Measurements from ENCODE around the gene UBAC2.

The UBAC2 gene

DNA sequence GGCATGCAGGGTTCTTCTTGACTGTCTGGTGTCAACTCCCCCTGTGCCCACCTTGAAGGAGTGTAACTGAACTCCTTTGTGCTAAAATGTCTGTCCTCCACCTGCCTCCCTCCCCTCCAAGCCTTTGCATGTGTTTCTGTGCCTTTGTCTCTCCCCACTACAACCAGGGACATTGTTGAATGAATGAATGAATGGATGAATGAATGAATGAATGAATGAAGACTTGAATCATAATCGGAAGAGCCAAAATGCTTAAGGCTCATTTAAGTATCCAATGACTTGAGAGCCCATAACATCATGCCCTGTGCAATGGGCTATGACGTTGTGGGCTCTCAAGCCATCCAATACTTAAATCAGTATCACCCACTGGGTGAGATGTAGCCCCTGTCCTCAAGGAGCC, 115.6 kb downstream of the UBAC2 start:
- DNase-seq, result no peak

DNA sequence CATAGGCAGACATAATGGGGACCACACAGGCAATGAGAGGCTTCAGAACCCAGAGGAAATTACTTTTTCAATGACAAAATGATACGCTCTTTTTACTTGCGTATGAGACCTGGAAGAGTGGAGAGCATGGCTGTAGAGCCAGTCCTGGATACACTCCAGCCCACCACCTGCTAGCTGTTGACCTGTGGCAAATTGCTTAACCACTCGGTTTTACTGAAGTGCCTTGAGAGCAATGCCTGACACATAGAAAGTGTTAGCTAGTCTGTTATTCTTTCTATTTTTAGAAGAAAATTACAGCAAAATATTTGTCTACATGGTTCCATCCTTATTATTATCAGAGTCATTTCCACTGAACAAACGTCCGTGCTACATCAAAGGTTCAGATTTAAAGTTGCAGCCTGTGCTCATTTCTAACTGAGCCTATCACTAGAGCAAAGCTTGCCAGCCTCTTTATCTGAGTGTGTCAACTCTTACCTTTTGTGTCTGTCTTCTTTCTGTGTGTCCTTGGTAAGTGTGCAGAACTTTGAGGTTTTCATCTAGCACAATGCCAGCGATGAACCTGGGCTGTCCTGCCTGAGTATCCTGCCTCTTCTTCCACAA, 116.1 kb downstream of the UBAC2 start:
- DNase-seq, result no peak

- DNase-seq, result no peak
These were observed 120.2 kb downstream of the UBAC2 start for GRCh38 chr13:99320693-99321481.

- no peak for DNase-seq
These were observed 121.1 kb downstream of the UBAC2 start for GRCh38 chr13:99321709-99322108.

- DNase-seq, result no peak
These were observed 121.8 kb downstream of the UBAC2 start for GRCh38 chr13:99322297-99323103.

DNA sequence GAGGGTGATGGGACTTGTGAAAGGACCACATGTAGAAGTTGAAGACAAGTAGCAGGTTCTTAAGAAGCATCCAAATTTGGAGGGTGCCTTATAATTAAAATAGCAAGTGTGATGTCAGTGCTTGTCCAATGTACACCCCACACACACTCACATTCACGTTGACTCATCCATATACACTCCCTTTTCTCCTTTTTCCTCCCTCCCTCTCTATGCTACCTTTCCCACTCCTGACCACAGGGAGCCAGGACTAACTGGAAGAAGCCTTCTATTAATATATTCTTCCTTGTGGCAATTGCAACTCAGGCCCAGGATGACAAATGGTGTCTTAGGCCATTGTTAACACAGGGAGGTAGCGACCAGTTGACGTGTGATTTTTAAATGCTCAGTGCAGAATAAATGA, 122.8 kb downstream of the UBAC2 start:
- DNase-seq, result no peak

DNA sequence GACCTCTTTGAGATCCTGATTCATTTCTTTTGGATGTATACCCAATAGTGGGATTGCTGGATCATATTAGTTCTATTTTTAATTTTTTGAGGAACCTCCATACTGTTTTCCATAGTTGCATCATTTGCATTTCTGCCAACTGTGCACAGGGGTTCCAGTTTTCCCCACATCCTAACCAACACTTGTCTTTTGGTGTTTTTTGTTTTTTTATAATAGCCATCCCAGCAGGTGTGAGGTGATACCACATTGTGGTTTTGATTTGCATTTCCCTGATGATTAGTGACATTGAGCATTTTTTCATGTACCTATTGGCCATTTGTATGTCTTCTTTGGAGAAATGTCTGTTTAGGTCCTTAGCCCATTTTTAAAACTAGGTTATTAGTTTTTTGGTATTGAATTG, 125.4 kb downstream of the UBAC2 start:
- DNase-seq, result no peak

DNA sequence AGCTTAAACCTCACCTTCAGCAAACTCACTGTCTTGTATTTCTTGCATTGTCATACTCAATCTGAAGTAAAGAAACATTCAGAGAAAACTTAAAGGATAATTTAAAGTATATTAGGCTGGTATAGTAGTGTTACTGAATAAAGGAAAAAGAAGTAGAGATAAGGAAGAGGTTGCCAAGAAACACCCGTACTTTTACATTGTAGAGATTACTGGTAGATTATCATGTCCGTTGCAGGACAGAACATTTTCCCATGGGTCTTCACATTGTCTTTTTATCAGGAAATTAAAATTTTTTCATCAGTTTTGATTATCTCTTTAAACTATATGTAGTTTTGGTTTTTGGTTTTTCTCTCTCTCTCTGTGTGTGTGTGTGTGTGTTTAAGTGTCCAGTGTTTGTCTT, 126.5 kb downstream of the UBAC2 start:
- DNase-seq, result no peak

- no peak for DNase-seq
These were observed 127.1 kb downstream of the UBAC2 start for GRCh38 chr13:99327761-99328160.

DNA sequence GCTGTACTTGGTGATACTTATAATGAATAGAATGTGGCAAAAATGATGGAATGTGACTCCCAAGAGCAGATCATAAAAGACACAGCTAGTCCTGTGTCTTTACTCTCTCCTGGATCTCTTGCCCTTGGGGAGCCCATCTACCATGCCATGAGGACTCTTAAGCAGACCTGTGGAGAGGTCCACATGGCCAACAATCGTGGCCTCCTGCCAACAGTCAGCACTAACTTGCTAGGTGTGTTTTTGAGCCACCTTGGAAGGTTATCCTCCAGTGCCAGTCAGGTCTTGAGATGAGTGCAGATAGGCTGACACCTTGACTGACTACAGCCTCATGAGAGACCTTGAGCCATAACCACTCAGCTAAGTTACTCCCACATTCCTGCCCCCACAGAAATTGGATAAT, 128.8 kb downstream of the UBAC2 start:
- DNase-seq, result no peak

DNA sequence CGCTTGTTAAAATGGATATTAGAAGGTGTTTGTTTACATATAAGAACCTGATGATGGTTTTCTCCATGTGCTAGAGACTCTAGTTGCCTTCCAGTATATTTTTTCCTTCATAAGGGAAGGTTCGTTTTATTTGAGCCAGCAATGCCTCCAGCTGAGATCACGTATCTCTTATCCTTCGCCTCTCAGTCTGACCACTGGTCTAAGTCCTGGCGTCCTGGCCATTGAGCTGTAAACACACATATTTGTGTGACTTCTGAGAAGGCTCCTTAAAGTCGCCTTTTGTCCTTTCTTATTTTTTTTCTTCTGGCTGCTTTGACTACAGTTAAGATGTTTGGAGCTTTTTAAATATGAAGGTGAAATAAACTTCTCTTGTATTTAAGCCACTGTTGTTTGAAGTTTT, 130.3 kb downstream of the UBAC2 start:
- DNase-seq, result no peak

DNA sequence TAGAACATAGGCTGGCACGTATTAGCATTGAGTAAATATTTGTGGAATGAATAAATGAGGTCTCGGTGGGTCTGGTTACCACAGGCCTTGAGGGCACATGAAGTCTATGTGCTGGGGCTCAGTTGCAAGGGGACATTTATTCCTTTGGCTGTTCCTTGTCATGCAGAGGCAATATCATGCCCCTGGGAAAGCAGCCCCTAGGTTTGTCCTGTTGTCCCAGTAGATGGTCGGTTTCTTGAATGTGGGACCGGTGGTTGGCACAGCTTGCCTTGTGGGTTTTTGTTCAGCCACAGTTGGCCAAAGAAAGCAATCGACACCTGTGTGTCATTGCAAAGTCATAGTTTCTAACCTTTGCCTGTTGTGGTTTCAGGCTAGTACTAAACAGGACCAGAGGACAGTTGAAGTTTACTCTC, 131.2 kb downstream of the UBAC2 start:
- DNase-seq, result no peak

- no peak for DNase-seq
These were observed 131.8 kb downstream of the UBAC2 start for GRCh38 chr13:99332456-99332855.

DNA sequence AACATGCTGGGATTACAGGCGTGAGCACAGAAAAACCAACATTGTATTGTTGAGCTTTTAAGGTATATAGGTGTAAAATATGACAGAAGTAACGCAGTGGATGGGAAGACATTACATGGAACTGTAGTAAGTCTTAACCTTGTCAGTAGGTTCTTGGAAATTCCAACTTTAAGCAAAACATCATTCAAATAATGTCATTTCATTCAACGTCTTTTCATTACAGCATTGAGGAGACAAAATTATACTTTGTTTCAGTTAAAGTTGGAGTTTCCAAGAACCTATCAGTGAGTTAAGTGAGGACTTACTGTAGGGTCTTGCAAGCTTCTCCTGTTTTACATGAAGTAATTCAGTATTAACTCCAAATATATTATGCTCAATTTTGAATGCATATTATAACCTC, 133.6 kb downstream of the UBAC2 start:
- no peak for DNase-seq

- no peak for DNase-seq
These were observed 134.4 kb downstream of the UBAC2 start for GRCh38 chr13:99335087-99335486.

GRCh38 chr13:99335603-99336002, 134.9 kb downstream of the UBAC2 start:
- DNase-seq, result no peak

DNA sequence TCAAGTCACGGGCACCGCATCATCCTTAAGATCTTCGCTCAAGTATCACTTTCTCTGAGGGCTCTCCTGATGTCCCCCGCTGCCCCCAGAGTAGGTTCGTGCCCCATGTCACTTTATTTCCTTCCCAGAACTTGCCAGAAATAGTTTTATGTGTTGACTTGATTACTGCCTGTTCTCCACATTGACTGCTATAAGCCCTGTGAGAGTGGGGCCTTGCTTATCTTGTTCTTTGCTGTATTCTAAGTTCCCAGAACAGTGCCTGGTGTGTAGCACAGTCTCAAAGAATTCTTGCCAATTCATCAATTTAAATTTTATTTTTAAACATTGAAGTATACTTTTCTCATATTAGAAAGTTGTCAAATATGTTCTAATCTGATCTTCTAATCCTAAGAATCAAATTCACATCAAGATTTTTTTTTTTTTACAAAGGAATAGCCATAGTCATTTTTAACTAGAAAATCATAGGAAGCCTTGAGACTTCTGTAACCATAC, 138.6 kb downstream of the UBAC2 start:
- DNase-seq, result no peak

GRCh38 chr13:99339736-99340397, 139.2 kb downstream of the UBAC2 start:
- no peak for DNase-seq

GRCh38 chr13:99340638-99341037, 140.0 kb downstream of the UBAC2 start:
- DNase-seq, result no peak

- no peak for DNase-seq
These were observed 141.5 kb downstream of the UBAC2 start for GRCh38 chr13:99341969-99342722.

DNA sequence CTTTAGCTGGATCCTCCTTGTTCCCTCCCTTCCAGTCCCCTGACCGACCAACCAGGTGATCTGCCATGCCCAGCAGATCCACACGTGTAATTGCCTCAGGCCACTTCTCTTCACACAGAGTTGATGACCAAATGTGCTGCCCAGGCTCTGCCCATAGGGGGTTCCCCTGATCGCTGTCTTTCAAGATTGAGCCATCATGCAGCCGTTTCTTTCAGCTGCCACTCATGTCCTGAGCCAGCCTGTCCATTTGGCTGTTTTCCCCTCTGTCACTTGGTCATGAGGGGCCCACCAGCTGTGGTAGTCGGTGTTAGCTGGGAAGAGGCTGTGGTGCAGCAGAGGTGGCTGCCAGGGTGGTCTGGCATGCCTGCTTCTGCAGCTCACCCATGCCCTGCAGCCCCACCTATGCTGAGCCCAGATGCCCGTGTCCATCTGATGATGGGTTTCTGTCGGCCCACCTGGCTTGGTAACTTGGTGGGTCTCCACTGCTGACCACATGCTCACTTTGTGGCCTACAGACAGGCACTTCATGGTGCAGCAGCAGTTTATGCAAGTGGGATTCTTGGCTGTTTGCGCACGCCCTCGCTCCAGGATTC, 142.2 kb downstream of the UBAC2 start:
- no peak for DNase-seq

DNA sequence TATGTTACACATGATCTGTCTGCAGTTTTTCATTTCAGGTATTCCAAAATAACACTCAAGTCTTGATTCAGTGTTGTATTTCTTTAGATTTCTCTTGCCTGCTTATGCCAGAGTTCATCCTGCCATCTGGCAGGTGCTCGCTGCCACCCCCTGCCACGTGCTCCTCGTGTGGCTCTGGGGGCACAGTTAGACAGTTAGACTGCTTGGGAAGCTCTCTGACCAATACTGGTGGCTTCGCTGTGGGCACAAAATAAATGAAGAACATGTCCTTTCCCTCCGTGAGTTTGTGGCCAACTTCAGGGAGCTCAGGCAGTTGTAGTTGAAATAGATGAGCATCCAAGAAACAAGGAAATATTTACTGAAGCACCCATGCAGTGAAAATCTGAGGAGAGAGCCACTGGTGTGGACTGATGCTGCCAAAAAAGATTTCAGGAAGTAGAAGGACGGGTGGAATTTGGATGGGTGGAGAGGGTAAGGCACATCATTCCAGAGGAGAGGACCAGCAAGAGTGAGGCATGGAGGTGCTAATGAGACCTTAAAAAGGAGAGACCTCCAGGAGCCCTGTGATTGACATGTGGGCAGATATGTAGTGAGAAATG, 144.1 kb downstream of the UBAC2 start:
- no peak for DNase-seq

Measured in NCI-H1048 (cell line).